HG03460 (cell line): ENCODE measurements around the gene ESD.

Experiments
- ATAC-seq: cut with Tn5 transposase; IDR thresholded peaks from one replicate; pipeline ENCODE4 v1.9.1; 2021; ENCODE audit not compliant: unreplicated experiment

Gene ESD

DNA sequence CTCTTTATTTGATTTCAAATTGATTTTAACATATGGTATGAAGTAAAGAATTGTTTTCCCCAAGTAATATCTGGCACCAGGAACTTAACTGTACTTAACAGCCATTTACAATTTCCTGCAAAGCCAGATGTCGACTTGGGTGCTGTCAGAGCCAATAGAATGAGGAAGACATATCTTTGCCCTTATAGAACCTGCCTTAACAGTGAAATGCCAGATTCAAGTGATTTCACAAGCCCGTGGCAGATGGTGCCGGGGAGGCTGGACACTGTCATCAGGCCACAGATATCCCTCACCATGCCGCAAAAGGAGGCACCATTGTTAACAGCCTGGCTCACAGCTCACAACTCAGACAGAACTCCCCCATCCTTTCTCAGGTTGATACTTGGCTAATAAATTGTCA lies 48.7 kb downstream of the ESD start:
- ATAC-seq = no peak

DNA sequence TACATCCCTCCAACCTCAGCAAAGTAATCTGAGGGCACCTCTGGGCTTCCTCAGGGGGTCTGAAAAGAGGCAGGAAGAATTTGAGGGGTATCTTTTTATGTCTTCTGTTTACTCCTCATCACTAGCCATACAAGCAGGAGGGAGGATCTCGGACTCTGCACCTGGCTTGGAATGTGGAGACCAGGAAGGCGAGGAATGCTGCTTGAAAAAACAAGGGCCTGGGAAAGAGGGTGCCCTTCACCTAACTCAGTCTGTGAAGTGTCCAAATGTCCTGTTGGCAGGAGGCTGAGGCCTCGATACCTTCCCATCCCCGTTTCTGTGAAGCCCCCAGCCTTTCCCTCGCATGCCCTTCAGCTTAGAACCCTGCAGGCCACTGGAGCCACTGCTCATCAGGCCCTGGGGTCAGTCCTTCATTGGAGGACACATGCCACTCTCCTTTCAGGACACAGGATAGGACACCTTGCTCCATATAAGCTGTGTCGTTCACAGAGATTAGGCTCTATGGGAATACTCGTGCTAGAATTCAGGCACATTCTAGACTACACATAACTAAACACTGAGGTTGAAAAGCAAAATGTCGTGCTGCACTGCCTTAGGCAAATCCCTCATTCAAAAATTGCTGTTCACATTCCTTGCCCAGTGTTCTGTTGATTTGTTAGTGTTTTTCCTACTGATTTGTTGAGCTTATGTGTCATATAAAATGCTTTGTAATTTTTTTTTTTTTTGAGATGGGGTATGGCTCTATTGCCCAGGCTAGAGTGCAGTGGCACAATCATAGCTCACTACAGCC lies 49.7 kb downstream of the ESD start:
- no peak for ATAC-seq

DNA sequence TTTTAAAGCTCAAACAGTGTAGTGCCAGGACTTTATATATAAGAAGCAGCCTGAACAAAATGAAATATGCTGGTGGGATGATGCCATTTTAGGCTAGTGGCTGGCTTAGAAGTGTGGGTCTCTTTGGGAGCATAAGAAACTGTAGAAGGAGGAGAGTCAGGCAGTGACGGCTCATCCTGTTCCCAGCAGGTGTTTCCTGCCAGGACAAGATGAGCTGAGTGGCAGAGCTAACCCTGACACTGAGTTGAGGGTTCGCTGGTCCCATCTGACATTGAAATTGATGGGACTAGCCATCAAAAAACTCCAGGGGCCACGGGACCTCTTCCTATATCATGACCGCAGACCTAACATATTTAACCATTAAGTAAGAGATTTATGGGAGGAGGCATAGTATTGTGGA lies 51.3 kb downstream of the ESD start:
- ATAC-seq = no peak

DNA sequence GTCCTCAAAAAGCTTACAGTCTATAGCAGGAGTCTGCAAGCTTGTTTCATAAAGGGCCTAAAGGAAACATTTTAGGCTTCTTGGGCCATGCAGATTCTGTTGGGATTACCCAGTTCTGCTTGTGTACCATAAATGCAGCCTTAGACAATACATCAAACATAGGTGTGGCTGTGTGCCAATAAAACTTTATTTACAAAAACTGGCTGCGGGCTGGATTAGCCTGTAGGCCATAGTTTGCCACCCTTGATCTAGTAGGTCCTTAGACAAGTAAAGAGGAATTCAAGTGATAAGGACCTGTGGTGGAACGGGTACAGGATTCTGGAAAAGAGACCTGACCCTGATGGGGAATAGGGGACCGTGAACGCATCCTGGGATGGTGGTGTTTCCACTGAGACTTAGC lies 51.9 kb downstream of the ESD start:
- ATAC-seq = no peak

DNA sequence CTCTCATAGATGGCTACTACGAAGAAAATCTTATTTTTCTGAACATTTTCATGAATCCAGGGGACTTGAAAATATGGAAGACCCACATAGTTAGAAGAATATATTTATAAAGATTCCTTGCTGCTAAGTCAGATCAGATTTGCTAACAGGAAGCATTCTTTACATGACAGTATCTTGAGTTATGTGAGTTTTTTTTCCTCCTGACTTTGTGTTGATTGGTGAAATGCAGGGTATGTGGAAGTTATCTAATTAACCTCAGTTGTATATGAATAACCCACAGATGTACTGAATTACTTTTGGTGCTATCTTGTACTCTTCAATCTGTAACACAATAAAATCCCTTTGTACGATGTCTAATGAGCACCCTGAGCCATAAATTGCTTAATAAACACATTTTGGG lies 53.8 kb downstream of the ESD start:
- no peak for ATAC-seq

DNA sequence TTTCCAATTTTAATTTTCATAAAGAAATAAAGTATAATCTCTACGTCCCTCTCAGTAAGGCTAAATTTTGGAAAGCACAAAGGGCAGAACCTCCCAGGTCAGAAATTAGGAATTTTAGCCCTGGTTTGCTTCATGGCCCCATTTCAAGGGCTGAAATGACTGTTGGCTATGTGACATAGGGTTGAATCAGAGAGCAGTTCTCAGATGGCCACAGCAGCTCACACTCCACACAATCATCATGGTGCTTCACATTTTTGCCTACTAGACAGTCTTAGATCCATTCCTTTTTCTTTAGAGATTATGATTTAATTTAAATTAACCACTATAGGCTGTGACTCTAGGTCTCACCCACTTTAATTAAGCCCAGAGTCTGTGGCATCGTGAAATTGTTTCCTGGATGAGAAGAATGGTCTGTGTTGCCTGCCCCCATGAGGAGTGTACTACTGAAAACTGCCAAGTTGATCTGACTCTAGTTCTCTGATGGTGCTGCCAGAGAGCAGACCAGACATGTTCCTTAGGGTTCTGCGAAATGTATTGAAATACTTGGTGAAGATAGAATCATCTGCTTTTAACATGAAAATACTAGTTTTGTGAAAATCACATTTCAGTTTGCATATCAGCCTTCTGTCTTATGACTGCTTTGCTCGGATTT lies 57.4 kb downstream of the ESD start:
- no peak for ATAC-seq

DNA sequence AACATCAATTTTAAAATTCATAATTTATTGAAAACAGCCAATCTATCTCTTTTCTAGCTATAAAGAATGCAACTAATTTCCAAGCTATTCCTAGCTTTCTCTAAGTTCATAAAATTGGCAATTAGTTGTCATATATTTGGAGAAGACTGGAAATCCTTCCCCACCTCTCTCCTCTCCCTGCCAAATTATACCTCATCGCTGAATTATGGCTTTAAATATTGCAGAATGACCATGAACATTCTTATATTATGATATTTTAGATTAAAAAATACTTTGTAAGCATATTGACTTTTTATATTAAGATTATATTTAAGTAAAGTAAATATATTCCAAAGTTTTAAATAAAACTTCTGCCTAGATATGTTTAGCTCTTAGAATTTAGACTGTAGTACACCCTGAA lies 58.2 kb downstream of the ESD start:
- ATAC-seq = no peak

DNA sequence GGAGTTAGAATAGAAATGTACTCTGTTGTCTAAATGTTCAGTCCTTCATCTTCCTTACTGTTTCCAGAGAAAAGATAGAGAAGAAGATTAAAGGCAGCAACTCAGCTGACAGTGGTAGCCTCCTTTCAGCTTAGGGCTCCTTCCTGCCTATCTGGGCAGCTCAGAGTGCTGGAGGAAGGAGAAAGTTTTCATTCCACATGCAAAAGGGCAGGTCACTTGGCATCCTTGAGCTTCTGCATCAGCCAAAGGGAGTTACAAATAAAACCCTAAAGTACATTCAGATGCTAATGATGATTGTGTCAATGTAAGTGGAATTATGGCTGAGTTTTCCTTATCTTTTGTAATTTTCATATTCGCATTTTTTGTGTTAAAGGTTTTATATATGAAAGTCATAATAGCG lies 58.9 kb downstream of the ESD start:
- no peak for ATAC-seq

DNA sequence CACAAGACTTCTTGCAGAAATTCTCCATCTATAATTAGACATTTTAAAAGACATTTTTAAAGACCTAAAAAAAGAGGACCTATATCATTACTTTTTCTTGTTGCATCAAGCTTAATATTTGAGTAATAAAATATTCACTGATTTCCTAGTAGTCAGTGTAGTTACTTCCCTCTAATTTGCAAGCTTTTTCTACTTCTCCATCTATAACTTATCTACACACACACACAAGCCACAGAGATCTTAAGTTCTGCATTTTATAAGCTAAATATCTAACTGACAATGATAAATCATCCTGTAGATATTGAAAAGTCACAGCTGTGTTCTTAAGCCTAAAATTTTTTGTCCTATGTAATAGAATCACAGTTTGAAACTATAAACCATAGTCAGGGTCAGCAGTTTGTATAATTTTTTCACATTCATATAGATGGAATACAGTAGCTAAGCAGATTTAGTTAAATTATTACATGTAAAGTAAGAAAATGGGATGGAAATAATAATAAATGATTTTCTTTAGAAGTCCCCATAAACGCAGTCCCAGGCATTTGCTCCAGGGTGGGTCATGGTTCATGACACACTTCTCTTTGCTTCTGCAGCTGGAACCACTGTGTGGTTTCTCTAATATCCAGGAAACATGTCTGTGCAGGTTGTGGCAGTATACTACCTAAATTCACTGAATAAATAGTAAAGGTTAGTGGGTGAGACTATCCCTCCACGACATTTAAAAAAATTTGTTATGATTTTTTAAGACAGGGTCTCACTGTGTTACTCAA lies 60.2 kb downstream of the ESD start:
- no peak for ATAC-seq

DNA sequence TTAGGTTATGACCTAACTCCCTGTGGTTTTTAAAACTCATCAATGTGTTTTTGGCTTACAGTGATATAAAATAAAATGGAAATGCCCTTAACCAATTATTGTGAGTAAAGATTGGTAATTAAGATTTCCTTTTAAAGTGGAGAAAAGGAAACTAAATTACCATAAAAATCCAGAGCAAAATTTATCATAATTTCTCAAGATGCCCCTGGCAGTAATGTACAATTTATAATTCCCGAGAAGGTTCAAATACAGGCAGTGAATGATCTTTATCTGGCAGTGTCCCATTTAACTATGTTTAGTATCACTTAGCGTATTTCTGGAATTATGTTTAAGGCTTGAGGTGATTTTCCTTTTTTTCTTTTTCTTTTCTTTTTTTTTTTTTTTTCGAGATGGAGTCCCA lies 61.5 kb downstream of the ESD start:
- no peak for ATAC-seq

DNA sequence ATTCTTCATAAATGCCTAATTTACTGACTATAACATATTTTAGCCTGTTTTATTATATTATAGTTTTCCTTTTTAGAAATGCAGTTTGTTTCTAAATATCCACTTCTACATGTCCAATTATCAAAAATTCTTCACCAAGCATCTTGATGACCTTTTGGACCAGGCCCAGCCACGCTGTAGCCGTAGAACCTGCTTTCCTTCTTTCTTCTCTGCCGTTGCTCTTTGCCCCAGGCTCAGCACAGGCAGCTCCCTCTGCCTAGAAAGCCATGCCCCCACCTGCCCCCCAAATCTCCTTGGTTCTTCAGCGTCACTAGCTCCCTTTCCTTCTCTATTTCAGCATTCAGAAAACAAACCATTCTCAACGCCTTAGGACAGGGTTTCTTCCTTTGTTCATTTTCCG lies 65.4 kb downstream of the ESD start:
- no peak for ATAC-seq

DNA sequence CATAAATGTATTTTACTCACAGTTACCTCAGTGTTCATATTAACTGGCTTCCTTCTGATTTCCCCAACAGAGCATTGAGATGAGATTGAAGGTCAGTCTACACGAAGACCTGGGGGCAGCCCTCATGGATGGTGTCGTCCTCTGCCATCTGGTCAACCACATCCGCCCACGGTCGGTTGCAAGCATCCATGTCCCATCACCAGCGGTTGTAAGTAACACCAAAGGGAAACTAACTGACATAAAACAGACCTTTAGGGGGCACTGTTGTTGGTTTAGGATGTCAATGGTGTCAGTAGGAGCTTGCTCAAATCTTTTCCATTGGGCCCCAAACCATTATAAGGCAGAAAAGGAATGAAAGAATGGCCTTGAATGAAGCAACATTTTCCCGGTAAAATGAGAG lies 68.2 kb downstream of the ESD start:
- no peak for ATAC-seq

DNA sequence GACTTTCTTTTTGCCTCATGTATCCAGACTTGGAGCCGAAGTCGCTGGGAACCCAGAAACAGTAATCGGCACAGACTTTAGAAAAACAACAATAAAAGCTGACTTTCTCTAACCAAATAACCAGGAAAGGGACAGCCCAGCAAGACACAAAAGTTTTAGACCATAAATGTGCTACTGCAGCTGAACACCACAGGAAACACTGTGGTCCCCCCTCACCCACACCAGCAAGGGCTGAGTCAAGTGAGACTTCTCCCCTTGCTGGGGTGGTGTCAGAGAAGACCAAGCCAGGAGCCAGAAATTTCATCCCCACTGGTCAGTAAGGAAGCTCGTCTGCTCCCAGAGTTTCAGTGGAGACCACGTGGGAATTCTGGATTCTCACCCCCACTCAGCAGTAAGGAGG lies 70.6 kb downstream of the ESD start:
- no peak for ATAC-seq
